NCI-H748 treated with DMSO at 0.1 percent for 48 hours (cell line): ENCODE measurements around the gene SETBP1.

Experiments
- DNase-seq: peaks from one replicate; lab custom pipeline; 2025; lab: John Stamatoyannopoulos, UW

The SETBP1 gene

GRCh38 chr18:44816477-44816876, 135.8 kb downstream of the SETBP1 start:
- peak; percentile 46 for DNase-seq

GRCh38 chr18:44817831-44818473, 137.3 kb downstream of the SETBP1 start:
- no peak for DNase-seq

DNA sequence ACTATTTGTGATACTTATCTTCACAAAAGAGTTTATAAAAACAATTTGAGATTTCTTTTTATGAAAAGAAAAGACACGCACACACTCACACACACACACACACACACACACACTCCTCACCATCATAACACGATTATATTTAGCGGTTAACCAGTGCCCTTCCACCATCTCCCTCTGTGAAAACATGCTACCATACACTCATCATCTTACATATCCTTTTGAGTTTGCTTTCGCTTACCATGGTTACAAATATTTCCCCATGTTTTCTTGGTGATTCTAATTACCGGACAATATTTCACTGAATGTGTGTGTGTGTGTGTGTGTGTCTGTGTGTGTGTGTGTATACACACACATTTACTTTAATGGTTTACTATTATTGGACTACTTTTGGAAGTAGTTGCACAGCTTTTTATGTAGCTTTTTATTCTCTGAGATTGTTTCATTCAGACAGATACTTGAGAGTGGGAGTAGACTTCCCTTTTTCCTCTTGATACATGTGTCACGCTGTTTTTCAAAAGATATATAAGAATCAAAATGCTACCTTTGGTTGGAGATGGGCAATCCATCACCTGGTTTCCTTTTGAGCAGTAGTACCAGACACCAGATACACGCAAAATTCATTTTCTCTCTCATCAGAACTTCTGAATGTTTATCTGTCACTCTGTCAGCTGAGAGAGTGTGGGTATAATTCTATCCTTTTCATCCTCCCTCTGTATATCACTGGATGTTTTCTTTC, 138.1 kb downstream of the SETBP1 start:
- no peak for DNase-seq

- no peak for DNase-seq
Observed at GRCh38 chr18:44819944-44820510, 139.3 kb downstream of the SETBP1 start.

GRCh38 chr18:44821924-44822323, 141.2 kb downstream of the SETBP1 start:
- no peak for DNase-seq

DNA sequence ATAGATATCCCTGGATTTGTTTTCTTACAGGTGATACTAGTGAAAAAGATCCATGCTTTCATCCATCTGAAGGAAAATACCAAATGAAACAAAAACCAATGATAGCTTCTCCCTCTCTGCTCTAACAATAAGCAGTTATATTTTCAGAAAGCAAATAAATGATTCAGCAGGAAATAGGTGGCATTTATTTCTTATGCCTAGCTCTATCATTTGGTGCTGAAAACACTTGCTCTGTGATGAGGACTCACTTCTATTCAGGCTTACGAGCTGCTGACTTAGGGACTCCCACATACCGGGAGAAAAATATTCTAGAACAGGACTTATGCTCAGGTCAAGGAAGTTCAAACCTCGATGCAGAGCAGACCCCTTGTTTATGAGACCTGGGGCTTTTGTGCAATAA, 142.6 kb downstream of the SETBP1 start:
- DNase-seq, result no peak

DNA sequence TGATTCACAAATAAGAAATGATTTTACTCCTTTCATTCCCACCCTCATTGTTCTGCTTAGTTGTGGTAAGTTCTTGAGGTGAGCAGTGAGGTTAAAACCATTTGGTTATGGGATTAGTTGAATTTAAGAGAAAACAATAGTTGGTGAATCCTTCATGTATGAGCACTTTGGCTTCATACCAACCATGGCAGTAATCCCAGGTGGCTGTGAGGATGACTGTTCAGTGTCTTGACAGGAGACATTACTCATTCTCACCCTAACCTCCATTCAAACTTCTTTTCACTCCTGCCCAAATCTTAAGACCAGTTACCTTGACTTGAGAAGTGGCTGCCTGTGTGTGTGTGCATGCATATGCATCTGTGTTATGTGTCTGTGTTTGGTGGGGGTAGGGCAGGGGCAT, 143.1 kb downstream of the SETBP1 start:
- DNase-seq, result no peak

GRCh38 chr18:44824884-44825283, 144.2 kb downstream of the SETBP1 start:
- no peak for DNase-seq

- peak; percentile 31 for DNase-seq
Observed at GRCh38 chr18:44826418-44827259, 146.0 kb downstream of the SETBP1 start.

- DNase-seq, result no peak
Observed at GRCh38 chr18:44828080-44828479, 147.4 kb downstream of the SETBP1 start.

GRCh38 chr18:44830581-44830980, 149.9 kb downstream of the SETBP1 start:
- DNase-seq, result no peak

DNA sequence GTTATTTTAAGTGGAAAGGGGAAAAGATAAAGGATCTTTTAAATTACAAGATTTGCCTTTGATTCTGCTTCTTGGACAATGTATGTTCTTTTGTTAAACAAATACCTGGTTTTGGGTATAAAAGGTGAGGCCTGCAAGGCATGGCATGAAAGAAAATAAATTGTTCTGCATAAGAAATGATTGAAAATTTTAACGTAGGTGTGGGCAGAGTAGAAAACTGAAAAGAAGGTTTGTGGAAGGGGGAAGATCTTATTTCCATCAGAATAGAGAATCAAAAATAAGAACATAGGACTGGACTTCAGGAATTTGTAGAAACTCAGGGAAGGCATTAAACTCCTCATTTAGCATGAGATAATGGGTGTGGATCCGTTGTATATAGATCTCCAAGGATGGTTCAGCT, 153.1 kb downstream of the SETBP1 start:
- DNase-seq, result no peak

- no peak for DNase-seq
Observed at GRCh38 chr18:44834867-44835469, 154.3 kb downstream of the SETBP1 start.

DNA sequence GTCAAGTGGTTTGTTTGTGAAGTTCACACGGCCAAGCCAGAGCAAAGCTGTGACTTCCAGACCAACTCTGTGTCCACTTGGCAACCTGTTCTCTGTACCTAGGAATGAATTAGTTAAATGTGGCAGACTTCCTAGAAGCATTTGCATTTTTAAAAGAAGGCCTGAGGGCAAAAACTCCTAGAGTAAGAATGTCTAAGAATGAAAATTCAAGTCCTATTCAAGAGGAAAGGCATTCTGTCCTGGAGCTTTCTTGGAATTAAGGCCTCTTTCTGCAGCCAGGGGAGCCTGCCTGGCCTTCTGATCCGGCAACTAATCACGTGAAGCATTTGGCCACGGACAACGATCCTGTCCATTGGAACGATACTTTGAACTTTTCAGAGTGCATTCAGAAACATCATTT, 155.0 kb downstream of the SETBP1 start:
- no peak for DNase-seq

DNA sequence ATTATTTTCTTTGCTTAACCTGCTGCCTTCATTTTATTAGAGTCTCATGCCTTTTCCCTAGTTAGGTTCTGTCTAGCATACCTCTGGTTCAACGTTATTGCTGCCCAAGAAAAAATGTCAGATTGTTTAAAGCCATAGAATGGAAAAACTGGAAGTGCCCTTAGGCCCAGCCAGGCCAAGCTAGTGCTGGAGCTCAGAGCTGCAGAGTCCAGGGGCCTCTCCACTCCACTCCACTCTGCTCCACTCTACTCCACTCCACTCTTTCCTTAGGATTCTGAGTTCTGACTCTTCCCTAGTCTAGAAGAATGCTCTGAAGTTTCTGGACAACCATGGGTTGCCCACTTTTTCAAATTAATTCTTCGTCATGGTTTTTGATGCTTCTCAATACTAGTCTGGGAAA, 155.6 kb downstream of the SETBP1 start:
- DNase-seq, result no peak

GRCh38 chr18:44837482-44838180, 156.9 kb downstream of the SETBP1 start:
- no peak for DNase-seq

GRCh38 chr18:44838971-44839666, 158.4 kb downstream of the SETBP1 start:
- no peak for DNase-seq

- no peak for DNase-seq
Observed at GRCh38 chr18:44840058-44840790, 159.5 kb downstream of the SETBP1 start.

DNA sequence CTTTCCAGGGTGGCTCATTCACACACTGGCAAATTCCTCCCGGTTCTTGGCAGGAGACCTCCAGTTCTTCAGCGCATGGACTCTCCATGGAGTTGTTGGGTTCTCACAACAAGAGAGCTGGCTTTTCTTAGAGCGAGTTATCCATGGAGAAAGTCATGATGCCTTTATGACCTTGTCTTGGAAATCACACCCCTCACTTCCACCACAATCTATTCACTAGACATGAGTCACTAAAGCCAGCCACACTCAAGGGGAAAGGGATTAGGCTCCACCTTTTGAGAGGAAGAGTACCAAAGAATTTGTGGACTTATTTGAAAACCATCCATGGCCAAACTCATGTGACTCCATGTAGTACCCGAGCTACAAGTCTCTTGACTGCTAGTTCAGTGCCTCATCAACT, 160.5 kb downstream of the SETBP1 start:
- DNase-seq, result no peak
